PC-9 (cell line): ENCODE data around the gene FRG2C. TPM values are rescaled to one million over a fixed set of nuclear protein-coding genes. Genes with fewer than 3 reads are reported as not detected.
"Not testable (repeated sequence)": the region's sequence is repeated elsewhere in the genome, so short reads cannot be mapped to it uniquely, and the experiment has no call there.

Experiments used
- BruUV-seq: library from RNA; stranded (reverse); fragments of 400-500 nt; replicated peaks from 2 replicates; lab custom pipeline; 2021; lab: Mats Ljungman, UMichigan
- CTCF ChIA-PET: fragments of 300-600 bp; sonication (Branson Sonifier 250); formaldehyde crosslinking; loops from one replicate; lab custom pipeline; 2022; ENCODE audit warnings: antibody characterized with exemption; lab: Charles Lee
- POLR2A ChIA-PET: fragments of 300-600 bp; sonication (Branson Sonifier 250); formaldehyde crosslinking; loops from one replicate; lab custom pipeline; 2022; ENCODE audit warnings: antibody characterized with exemption; ENCODE audit not compliant: unreplicated experiment; lab: Charles Lee
- DNase-seq, 2 experiments: peaks; one replicate each; pipeline versions ENCODE4 v3.0.0 to v3.0.0-alpha.2; 2015 to 2022; ENCODE audit warnings: mixed read lengths in 1 of 2
- H2AFZ ChIP-seq: fragments of 200-600 bp; sonication (generic); 2 replicates; pipeline ENCODE4 v1.8.1; 2017; ENCODE audit warnings: antibody characterized with exemption
- H3F3A ChIP-seq: fragments of 200-600 bp; sonication (generic); 2 replicates; pipeline ENCODE4 v1.8.1; 2017; ENCODE audit warnings: antibody characterized with exemption, mild to moderate bottlenecking, low read depth; ENCODE audit not compliant: insufficient read depth
- H3K27ac ChIP-seq: fragments of 200-600 bp; sonication (generic); 2 replicates; pipeline ENCODE4 v1.6.1; 2016; ENCODE audit warnings: mixed run types
- H3K27me3 ChIP-seq: fragments of 200-600 bp; sonication (generic); 2 replicates; pipeline ENCODE4 v1.6.1; 2016; ENCODE audit warnings: low read depth, mixed run types; ENCODE audit not compliant: insufficient read depth
- H3K36me3 ChIP-seq: fragments of 200-600 bp; sonication (generic); 2 replicates; pipeline ENCODE4 v1.6.1; 2016; ENCODE audit warnings: low read depth, mixed run types
- H3K4me1 ChIP-seq: fragments of 200-600 bp; sonication (generic); replicated peaks from 2 replicates; pipeline ENCODE4 v1.6.1; 2016; ENCODE audit warnings: mixed run types; ENCODE audit not compliant: insufficient read depth
- H3K4me2 ChIP-seq: fragments of 200-600 bp; sonication (generic); 2 replicates; pipeline ENCODE4 v1.6.1; 2017; ENCODE audit warnings: mixed run types
- H3K4me3 ChIP-seq: fragments of 200-600 bp; sonication (generic); 2 replicates; pipeline ENCODE4 v1.6.1; 2016; ENCODE audit warnings: mixed run types
- H3K79me2 ChIP-seq: fragments of 200-600 bp; sonication (generic); 2 replicates; pipeline ENCODE4 v1.6.1; 2017; ENCODE audit warnings: low read depth, mixed run types
- H3K9me2 ChIP-seq: fragments of 200-600 bp; sonication (generic); 2 replicates; pipeline ENCODE4 v1.8.1; 2017; ENCODE audit warnings: mild to moderate bottlenecking; ENCODE audit not compliant: insufficient read depth
- H3K9me3 ChIP-seq: fragments of 200-600 bp; sonication (generic); 2 replicates; pipeline ENCODE4 v1.8.1; 2016; ENCODE audit warnings: low read depth; ENCODE audit not compliant: insufficient read depth
- H4K20me1 ChIP-seq: fragments of 200-600 bp; sonication (generic); 2 replicates; pipeline ENCODE4 v1.8.1; 2017; ENCODE audit not compliant: insufficient read depth
- intact Hi-C: fragments of 100-400 bp; cut with micrococcal nuclease; formaldehyde crosslinking; loops from one replicate; pipeline ENCODE4 v1.10.0; 2022; ENCODE audit not compliant: unreplicated experiment
- total RNA-seq: library from RNA; stranded (reverse); gene quantifications from 2 replicates; pipeline ENCODE4 v1.2.3, GENCODE V29; 2021

FRG2C gene
- total RNA-seq, 1 experiment from 2014 or later, result not detected

DNA sequence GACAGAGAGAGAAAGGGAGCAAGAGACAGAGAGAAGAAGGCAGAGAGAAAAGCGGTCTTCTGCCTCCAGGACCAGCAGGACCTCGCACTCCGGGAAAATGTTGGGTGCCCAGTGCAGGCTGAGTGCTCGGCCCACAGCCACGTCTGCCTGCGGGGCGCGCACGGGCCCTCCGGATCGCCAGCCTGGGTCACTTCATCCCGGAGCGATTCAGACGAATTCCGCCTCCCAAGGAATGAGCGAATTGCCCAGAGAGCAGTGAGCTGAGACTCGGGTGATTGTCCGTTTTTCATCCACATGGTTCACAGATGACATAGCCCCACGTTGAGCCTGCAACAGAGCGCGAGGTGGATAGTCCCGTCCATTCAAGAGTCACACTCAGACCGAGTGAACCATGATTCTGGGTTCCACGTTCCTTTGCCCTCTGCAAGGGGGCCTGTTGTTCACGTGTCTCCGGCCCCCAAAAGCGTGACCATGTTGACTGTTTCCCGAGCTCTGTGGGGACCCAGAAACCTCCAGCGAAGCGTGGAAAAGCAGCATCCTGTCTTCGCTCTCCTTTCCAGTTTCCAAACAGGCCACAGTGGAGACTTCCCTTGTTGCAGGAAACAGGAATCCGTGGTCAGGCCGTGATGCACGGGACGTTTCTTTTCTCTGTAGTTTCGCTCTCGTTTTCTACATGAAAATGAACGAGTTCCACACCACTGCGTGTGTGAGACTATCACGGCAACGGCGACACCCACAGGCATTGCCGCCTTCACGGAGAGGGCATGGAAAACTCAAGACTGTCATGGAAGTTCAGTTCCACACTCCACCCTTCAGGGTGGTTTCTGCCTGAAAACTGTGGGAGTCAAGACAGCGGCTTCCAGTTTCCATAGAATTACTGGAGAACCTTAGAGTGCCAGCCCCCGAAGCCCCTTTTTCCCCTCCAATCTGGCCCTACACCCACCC, 3.9 kb downstream of the FRG2C start:
- H3K4me3 ChIP-seq, BruUV-seq, CTCF ChIA-PET, H3K79me2 ChIP-seq, DNase-seq, H3K27me3 ChIP-seq, H3K4me1 ChIP-seq, H3K27ac ChIP-seq, POLR2A ChIA-PET, H3K9me3 ChIP-seq, H3K9me2 ChIP-seq, H4K20me1 ChIP-seq, H3F3A ChIP-seq, H3K36me3 ChIP-seq, H3K4me2 ChIP-seq, intact Hi-C loops, H2AFZ ChIP-seq: not testable (repeated sequence)

DNA sequence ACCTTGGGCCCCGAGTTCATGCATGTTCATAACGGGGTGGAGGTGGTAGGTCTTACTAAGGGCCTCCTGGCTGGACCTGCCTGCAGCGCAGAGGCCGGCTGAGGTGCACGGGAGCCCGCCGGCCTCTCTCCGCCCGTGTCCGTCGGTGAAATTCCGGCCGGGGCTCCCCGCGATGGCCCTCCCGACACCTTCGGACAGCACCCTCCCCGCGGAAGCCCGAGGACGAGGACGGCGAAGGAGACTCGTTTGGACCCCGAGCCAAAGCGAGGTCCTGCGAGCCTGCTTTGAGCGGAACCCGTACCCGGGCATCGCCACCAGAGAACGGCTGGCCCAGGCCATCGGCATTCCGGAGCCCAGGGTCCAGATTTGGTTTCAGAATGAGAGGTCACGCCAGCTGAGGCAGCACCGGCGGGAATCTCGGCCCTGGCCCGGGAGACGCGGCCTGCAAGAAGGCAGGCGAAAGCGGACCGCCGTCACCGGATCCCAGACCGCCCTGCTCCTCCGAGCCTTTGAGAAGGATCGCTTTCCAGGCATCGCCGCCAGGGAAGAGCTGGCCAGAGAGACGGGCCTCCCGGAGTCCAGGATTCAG, 4.7 kb downstream of the FRG2C start:
- H4K20me1 ChIP-seq, CTCF ChIA-PET, H3K27ac ChIP-seq, BruUV-seq, H3K4me2 ChIP-seq, H3K9me3 ChIP-seq, DNase-seq, H3K4me1 ChIP-seq, H3F3A ChIP-seq, POLR2A ChIA-PET, intact Hi-C loops, H3K79me2 ChIP-seq, H3K36me3 ChIP-seq, H3K27me3 ChIP-seq, H3K9me2 ChIP-seq, H2AFZ ChIP-seq, H3K4me3 ChIP-seq: not testable (repeated sequence)

DNA sequence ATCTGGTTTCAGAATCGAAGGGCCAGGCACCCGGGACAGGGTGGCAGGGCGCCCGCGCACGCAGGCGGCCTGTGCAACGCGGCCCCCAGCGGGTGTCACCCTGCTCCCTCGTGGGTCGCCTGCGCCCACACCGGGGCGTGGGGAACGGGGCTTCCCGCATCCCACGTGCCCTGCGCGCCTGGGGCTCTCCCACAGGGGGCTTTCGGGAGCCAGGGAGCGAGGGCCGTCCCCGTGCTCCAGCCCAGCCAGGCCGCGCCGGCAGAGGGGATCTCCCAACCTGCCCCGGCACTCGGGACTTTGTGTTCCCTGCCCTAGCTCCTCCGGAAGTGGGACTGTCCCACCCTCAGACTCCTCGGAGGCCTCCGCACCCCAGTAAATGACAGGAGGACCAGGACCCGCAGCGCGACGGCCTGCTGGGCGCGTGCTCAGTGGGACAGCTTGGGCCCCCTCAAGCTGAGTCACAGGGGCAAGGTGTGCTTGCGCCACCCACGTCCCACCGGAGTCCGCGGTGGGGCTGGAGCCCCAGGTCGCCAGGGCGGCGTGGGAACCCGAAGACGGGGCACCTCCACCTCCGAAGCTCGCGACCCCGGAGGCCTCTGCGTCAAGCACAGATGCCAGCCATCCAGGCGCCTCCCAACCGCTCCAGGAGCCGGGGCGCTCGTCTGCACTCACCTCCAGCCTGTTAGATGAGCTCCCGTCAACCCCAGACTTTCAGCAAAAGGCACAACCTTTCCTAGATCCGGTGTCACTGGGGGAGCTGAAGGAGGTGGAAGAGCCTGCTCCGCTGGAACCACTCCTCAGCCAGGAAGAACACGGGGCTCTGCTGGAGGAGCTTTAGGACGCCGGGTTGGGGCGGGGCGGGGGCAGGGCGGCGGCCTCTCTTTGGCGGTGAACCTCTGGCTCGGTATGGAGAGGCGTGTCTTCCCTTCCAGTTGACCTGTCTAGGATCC, 5.5 kb downstream of the FRG2C start:
- H3F3A ChIP-seq, H2AFZ ChIP-seq, H3K79me2 ChIP-seq, H3K4me1 ChIP-seq, H3K27ac ChIP-seq, H4K20me1 ChIP-seq, H3K27me3 ChIP-seq, DNase-seq, H3K9me3 ChIP-seq, H3K9me2 ChIP-seq, intact Hi-C loops, POLR2A ChIA-PET, H3K36me3 ChIP-seq, CTCF ChIA-PET, H3K4me3 ChIP-seq, H3K4me2 ChIP-seq, BruUV-seq: not testable (repeated sequence)

DNA sequence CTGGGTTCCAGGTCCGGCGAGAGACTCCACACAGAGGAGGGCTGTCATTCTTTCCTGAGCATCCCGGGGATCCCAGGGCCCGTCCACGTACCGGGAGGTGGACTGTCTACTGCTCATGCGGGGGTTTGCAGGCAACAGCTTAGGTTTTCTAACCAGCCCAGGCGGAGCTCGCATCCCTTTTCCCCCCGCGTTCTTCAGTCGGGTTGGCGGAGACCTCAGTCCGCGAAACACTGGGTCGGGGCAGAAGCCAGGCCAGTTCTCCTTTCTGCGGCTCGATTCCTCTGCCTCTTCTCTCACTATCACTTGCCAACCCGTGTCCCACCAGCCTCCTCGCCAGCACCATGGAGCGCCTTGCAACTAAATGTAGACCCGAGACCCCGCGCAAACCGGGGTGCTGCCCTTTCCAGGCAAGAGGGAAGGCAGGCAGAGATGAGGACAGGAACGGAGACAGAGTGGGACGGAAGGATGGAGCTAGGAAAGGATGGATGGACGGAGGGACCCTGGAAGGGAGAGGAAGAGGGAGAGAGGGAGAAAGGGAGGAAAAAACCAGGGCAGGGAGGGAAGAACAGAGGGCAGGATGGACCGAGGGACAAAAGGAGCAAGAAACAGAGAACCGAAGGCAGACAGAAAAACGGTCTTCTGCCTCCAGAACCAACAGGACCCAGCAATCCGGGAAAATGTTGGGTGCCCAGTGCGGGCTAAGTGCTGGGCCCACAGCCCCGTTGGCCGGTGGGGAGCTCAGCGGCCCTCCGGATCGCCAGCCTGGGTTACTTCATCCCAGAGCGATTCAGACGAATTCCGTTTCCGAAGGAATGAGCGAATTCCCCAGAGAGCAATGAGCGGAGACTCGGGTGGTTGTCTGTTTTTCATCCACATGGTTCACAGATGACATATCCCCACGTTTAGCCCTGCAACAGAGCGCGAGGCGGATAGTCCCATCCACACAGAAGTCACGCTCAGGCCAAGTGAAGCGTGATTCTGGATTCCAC, 6.5 kb downstream of the FRG2C start:
- H4K20me1 ChIP-seq, DNase-seq, H3K79me2 ChIP-seq, H3K27me3 ChIP-seq, H3K4me2 ChIP-seq, H3K4me3 ChIP-seq, POLR2A ChIA-PET, H3F3A ChIP-seq, H2AFZ ChIP-seq, H3K9me2 ChIP-seq, BruUV-seq, H3K4me1 ChIP-seq, CTCF ChIA-PET, H3K27ac ChIP-seq, intact Hi-C loops, H3K36me3 ChIP-seq, H3K9me3 ChIP-seq: not testable (repeated sequence)

DNA sequence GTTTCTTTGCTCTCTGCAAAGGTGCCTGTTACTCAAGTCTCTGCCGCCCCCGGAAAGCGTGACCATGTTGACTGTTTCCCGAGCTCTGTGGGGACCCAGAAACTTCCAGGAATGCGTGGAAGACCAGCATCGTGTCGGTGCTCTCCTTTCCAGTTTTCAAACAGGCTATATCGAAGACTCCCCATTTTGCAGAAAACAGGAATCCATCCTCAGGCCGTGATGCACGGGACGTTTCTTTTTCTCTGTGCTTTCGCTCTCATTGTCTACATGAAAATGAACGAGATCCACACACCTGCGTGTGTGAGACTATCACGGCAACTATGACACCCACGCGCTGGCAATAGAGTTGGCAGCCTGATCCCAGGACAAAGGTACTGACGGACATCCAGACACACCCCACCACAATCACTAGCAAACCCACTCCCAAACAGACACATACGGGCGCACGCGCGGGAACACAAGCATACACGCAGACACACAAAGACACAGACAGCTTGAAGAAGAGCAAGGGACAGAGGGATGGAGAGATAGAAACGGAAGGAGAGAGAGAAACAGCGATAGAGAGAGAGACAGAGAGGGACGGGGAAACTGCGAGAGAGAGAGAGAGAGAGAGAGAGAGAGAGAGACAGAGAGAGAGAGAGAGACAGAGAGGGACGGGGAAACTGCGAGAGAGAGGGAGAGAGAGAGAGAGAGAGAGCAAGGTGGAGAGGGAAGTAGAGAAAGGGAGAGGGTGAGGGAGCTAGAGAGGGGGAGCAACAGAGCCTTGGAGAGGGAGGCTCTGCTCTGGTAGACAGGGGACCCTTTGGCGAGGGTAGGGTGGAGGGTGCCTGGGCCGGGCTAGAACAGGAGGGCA, 7.4 kb downstream of the FRG2C start:
- H3F3A ChIP-seq, H3K9me3 ChIP-seq, H3K36me3 ChIP-seq, CTCF ChIA-PET, H3K27me3 ChIP-seq, H3K79me2 ChIP-seq, H4K20me1 ChIP-seq, H3K4me1 ChIP-seq, H3K9me2 ChIP-seq, DNase-seq, POLR2A ChIA-PET, H3K27ac ChIP-seq: not testable (repeated sequence)
- H2AFZ ChIP-seq, result peak overlapping the region; percentile 78
- H3K4me2 ChIP-seq, result peak overlapping the region; percentile 83
- intact Hi-C loops, result loop anchor here (2.0 kb wide), 1 partner anchor 113 kb away; the partner anchor contains the start of gene ZNF717
- H3K4me3 ChIP-seq, result peak overlapping the region; percentile 69
- BruUV-seq, result TSS peak; percentile 81
